Measurements from ENCODE around the gene NOL9. TPM values are rescaled to one million over a fixed set of nuclear protein-coding genes. Genes with fewer than 3 reads are reported as not detected.
A peak's percentile ranks its signal among the peaks of the same experiment; 100 is the strongest.

NOL9 gene
- total and polyA plus RNA-seq, 9 of the 15 experiments (the other 6 are each of a cell fraction or from before 2014, with no cell fraction given): 5.6 to 76.5 (median 47.3) TPM

DNA sequence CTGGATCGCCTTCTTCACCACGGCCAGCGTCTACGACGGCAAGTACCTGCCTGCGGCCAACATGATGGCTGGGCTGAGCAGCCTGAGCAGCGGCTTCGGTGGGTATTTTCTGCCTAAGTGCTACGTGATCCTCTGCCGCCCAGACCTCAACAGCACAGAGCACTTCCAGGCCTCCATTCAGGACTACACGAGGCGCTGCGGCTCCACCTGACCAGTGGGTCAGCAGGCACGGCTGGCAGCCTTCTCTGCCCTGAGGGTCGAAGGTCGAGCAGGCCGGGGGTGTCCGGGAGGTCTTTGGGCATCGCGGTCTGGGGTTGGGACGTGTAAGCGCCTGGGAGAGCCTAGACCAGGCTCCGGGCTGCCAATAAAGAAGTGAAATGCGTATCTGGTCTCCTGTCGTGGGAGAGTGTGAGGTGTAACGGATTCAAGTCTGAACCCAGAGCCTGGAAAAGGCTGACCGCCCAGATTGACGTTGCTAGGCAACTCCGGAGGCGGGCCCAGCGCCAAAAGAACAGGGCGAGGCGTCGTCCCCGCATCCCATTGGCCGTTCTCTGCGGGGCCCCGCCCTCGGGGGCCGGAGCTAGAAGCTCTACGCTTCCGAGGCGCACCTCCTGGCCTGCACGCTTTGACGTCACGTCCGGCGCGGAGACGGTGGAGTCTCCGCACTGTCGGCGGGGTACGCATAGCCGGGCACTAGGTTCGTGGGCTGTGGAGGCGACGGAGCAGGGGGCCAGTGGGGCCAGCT is 25.2 kb upstream of the NOL9 start, which contains the start of gene ZBTB48 (continued):
- TF ChIP-seq, protein P1, sequence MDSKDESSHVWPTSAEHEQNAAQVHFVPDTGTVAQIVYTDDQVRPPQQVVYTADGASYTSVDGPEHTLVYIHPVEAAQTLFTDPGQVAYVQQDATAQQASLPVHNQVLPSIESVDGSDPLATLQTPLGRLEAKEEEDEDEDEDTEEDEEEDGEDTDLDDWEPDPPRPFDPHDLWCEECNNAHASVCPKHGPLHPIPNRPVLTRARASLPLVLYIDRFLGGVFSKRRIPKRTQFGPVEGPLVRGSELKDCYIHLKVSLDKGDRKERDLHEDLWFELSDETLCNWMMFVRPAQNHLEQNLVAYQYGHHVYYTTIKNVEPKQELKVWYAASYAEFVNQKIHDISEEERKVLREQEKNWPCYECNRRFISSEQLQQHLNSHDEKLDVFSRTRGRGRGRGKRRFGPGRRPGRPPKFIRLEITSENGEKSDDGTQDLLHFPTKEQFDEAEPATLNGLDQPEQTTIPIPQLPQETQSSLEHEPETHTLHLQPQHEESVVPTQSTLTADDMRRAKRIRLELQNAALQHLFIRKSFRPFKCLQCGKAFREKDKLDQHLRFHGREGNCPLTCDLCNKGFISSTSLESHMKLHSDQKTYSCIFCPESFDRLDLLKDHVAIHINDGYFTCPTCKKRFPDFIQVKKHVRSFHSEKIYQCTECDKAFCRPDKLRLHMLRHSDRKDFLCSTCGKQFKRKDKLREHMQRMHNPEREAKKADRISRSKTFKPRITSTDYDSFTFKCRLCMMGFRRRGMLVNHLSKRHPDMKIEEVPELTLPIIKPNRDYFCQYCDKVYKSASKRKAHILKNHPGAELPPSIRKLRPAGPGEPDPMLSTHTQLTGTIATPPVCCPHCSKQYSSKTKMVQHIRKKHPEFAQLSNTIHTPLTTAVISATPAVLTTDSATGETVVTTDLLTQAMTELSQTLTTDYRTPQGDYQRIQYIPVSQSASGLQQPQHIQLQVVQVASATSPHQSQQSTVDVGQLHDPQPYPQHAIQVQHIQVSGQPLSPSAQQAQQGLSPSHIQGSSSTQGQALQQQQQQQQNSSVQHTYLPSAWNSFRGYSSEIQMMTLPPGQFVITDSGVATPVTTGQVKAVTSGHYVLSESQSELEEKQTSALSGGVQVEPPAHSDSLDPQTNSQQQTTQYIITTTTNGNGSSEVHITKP (IDR thresholded peaks at IDR 0.05; ENCODE audit: partially characterized antibody): no peak
- TF ChIP-seq, protein P2, sequence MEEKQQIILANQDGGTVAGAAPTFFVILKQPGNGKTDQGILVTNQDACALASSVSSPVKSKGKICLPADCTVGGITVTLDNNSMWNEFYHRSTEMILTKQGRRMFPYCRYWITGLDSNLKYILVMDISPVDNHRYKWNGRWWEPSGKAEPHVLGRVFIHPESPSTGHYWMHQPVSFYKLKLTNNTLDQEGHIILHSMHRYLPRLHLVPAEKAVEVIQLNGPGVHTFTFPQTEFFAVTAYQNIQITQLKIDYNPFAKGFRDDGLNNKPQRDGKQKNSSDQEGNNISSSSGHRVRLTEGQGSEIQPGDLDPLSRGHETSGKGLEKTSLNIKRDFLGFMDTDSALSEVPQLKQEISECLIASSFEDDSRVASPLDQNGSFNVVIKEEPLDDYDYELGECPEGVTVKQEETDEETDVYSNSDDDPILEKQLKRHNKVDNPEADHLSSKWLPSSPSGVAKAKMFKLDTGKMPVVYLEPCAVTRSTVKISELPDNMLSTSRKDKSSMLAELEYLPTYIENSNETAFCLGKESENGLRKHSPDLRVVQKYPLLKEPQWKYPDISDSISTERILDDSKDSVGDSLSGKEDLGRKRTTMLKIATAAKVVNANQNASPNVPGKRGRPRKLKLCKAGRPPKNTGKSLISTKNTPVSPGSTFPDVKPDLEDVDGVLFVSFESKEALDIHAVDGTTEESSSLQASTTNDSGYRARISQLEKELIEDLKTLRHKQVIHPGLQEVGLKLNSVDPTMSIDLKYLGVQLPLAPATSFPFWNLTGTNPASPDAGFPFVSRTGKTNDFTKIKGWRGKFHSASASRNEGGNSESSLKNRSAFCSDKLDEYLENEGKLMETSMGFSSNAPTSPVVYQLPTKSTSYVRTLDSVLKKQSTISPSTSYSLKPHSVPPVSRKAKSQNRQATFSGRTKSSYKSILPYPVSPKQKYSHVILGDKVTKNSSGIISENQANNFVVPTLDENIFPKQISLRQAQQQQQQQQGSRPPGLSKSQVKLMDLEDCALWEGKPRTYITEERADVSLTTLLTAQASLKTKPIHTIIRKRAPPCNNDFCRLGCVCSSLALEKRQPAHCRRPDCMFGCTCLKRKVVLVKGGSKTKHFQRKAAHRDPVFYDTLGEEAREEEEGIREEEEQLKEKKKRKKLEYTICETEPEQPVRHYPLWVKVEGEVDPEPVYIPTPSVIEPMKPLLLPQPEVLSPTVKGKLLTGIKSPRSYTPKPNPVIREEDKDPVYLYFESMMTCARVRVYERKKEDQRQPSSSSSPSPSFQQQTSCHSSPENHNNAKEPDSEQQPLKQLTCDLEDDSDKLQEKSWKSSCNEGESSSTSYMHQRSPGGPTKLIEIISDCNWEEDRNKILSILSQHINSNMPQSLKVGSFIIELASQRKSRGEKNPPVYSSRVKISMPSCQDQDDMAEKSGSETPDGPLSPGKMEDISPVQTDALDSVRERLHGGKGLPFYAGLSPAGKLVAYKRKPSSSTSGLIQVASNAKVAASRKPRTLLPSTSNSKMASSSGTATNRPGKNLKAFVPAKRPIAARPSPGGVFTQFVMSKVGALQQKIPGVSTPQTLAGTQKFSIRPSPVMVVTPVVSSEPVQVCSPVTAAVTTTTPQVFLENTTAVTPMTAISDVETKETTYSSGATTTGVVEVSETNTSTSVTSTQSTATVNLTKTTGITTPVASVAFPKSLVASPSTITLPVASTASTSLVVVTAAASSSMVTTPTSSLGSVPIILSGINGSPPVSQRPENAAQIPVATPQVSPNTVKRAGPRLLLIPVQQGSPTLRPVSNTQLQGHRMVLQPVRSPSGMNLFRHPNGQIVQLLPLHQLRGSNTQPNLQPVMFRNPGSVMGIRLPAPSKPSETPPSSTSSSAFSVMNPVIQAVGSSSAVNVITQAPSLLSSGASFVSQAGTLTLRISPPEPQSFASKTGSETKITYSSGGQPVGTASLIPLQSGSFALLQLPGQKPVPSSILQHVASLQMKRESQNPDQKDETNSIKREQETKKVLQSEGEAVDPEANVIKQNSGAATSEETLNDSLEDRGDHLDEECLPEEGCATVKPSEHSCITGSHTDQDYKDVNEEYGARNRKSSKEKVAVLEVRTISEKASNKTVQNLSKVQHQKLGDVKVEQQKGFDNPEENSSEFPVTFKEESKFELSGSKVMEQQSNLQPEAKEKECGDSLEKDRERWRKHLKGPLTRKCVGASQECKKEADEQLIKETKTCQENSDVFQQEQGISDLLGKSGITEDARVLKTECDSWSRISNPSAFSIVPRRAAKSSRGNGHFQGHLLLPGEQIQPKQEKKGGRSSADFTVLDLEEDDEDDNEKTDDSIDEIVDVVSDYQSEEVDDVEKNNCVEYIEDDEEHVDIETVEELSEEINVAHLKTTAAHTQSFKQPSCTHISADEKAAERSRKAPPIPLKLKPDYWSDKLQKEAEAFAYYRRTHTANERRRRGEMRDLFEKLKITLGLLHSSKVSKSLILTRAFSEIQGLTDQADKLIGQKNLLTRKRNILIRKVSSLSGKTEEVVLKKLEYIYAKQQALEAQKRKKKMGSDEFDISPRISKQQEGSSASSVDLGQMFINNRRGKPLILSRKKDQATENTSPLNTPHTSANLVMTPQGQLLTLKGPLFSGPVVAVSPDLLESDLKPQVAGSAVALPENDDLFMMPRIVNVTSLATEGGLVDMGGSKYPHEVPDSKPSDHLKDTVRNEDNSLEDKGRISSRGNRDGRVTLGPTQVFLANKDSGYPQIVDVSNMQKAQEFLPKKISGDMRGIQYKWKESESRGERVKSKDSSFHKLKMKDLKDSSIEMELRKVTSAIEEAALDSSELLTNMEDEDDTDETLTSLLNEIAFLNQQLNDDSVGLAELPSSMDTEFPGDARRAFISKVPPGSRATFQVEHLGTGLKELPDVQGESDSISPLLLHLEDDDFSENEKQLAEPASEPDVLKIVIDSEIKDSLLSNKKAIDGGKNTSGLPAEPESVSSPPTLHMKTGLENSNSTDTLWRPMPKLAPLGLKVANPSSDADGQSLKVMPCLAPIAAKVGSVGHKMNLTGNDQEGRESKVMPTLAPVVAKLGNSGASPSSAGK (IDR thresholded peaks at IDR 0.05): no peak
- TF ChIP-seq FOXM1 (IDR thresholded peaks at IDR 0.05; ENCODE audit: low read depth): no peak
- no peak for TF ChIP-seq FOXM1 (CRISPR knock-in tag; IDR thresholded peaks at IDR 0.05; ENCODE audit: low read depth)
- TF ChIP-seq PPARD (CRISPR knock-in tag; IDR thresholded peaks at IDR 0.05): no peak
- TF ChIP-seq, protein P3, sequence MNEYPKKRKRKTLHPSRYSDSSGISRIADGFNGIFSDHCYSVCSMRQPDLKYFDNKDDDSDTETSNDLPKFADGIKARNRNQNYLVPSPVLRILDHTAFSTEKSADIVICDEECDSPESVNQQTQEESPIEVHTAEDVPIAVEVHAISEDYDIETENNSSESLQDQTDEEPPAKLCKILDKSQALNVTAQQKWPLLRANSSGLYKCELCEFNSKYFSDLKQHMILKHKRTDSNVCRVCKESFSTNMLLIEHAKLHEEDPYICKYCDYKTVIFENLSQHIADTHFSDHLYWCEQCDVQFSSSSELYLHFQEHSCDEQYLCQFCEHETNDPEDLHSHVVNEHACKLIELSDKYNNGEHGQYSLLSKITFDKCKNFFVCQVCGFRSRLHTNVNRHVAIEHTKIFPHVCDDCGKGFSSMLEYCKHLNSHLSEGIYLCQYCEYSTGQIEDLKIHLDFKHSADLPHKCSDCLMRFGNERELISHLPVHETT (CRISPR knock-in tag; conservative IDR thresholded peaks at IDR 0.05 in 1 of 2, IDR thresholded peaks at IDR 0.05 in 1 of 2): 0 out of 4 replicates have a peak, but pooled peaks of 1 of the 2 experiments have one; percentile 26
- TF ChIP-seq HNRNPLL (IDR thresholded peaks at IDR 0.05; ENCODE audit: low read depth, low read length, poor library complexity, severe bottlenecking): peak; percentile 91
- no peak for TF ChIP-seq SIRT6 (IDR thresholded peaks at IDR 0.05; ENCODE audit: low read depth, low read length)
- peak; percentile 92 for TF ChIP-seq RBFOX2 (IDR thresholded peaks at IDR 0.05; ENCODE audit: low read depth, low read length)
